Suprapubic skin (tissue), 4 donors: ENCODE data around the gene ACSL1. TPM values are rescaled to one million over a fixed set of nuclear protein-coding genes. Genes with fewer than 3 reads are reported as not detected.

ENCODE experiments used
- DNase-seq, 2 donors: peaks; one replicate each; pipeline ENCODE4 v3.0.0-alpha.2; 2019; ENCODE audit warnings: low spot score in 2 of 2
- H3K27ac ChIP-seq: fragments of 200-600 bp; sonication (generic); one replicate; pipeline ENCODE4 v1.5.1; 2019
- H3K27me3 ChIP-seq: fragments of 200-600 bp; sonication (generic); one replicate; pipeline ENCODE4 v1.5.1; 2019
- H3K36me3 ChIP-seq: fragments of 200-600 bp; sonication (generic); one replicate; pipeline ENCODE4 v1.5.1; 2019
- H3K4me1 ChIP-seq: fragments of 200-600 bp; sonication (generic); one replicate; pipeline ENCODE4 v1.5.1; 2019
- H3K4me3 ChIP-seq: fragments of 200-600 bp; sonication (generic); one replicate; pipeline ENCODE4 v1.5.1; 2019; ENCODE audit warnings: mild to moderate bottlenecking
- H3K9me3 ChIP-seq: fragments of 200-600 bp; sonication (generic); one replicate; pipeline ENCODE4 v1.5.1; 2019
- EP300 ChIP-seq: sonication (generic); formaldehyde crosslinking; IDR thresholded peaks from one replicate; pipeline ENCODE4 v1.6.1; 2017; ENCODE audit warnings: antibody characterized with exemption
- POLR2A ChIP-seq, 2 donors: fragments of 450-650 bp; IDR thresholded peaks; one replicate each; pipeline ENCODE4 v1.6.1; 2017; ENCODE audit warnings: antibody characterized with exemption in 2 of 2, mild to moderate bottlenecking in 2 of 2, moderate library complexity in 2 of 2
- POLR2AphosphoS5 ChIP-seq, 3 donors: sonication (generic); formaldehyde crosslinking; IDR thresholded peaks; one replicate each; pipeline ENCODE4 v1.6.1; 2017; ENCODE audit warnings: antibody characterized with exemption in 3 of 3
- WGBS: methylation state at CpG from one replicate; pipeline ENCODE4 v1.1.5; 2018; 5-methylcytosine and 5-hydroxymethylcytosine counted together
- total RNA-seq, 4 donors: library from RNA; depleted of rRNA; stranded (reverse); fragments of >200 nt; gene quantifications; one replicate each; pipeline ENCODE4 v1.1.0, GENCODE V29; 2016
- TF ChIP-seq, protein P1 (sequence below), 2 donors: fragments of 200-600 bp in 1 of 2; fragments of 450-650 bp in 1 of 2; sonication (generic) in 1 of 2; IDR thresholded peaks; one replicate each; pipeline ENCODE4 v1.5.1; 2016 to 2019; ENCODE audit warnings: antibody characterized with exemption in 2 of 2, mild to moderate bottlenecking in 1 of 2, moderate library complexity in 1 of 2

Gene ACSL1
- total RNA-seq, 4 donors from 2014 or later: 236 to 420 (median 277) TPM

DNA sequence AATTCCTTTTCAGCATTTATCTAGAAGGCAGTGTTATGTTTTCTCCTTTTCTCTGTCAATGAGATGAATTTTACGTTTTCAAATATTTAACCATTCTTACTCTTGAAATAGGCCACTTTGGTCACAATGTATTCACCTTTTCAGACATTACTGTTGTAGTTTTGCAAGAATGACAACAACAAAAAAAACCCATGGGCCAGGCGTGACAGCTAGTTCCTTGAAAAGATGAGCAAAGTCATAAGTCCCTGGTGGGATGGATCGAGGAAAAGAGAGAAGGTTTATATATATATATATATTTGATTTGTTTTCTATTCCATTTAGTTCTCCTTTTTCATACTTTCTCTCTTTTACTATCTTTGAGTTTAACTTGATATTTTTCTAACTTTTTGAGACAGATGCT lies 38.1 kb upstream of the ACSL1 start:
- Histone ChIP-seq H3K4me3 (no peak overlapping the region), H3K36me3 (no peaks in the 10 kb centered on the region), H3K4me1 (no peaks in the 10 kb centered on the region), H3K27me3 (no peaks in the 10 kb centered on the region), H3K27ac (no peak overlapping the region), H3K9me3 (no peaks in the 10 kb centered on the region)
- TF ChIP-seq, protein P1, sequence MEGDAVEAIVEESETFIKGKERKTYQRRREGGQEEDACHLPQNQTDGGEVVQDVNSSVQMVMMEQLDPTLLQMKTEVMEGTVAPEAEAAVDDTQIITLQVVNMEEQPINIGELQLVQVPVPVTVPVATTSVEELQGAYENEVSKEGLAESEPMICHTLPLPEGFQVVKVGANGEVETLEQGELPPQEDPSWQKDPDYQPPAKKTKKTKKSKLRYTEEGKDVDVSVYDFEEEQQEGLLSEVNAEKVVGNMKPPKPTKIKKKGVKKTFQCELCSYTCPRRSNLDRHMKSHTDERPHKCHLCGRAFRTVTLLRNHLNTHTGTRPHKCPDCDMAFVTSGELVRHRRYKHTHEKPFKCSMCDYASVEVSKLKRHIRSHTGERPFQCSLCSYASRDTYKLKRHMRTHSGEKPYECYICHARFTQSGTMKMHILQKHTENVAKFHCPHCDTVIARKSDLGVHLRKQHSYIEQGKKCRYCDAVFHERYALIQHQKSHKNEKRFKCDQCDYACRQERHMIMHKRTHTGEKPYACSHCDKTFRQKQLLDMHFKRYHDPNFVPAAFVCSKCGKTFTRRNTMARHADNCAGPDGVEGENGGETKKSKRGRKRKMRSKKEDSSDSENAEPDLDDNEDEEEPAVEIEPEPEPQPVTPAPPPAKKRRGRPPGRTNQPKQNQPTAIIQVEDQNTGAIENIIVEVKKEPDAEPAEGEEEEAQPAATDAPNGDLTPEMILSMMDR (IDR thresholded peaks at IDR 0.05): no peak
- no peak for TF ChIP-seq POLR2AphosphoS5 (IDR thresholded peaks at IDR 0.05)
- no peak for TF ChIP-seq POLR2A (IDR thresholded peaks at IDR 0.05)
- TF ChIP-seq EP300: no peak
- no peak for DNase-seq
- 61% methylated on average over 3 of the region's 3 CpGs for WGBS

DNA sequence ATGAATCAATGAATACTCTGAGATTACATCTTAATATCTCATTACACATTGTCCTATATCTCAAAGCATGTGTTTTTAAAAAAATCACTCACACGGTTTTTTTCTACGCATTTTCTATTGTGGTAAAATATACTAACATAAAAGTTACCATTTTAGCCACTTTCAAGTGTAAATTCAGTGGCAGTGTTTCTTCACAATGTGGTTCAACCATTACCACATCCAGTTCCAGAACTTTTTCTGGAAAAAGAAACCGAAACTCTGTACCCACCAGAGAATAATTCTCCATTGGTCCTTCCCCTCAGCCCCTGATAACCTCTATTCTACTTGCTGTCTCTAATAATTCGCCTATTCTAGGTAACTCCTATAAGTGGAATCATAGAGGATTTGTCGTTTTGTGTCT lies 35.3 kb upstream of the ACSL1 start:
- no peak overlapping the region for H3K27ac ChIP-seq
- H3K9me3 ChIP-seq: no peaks in the 10 kb centered on the region

DNA sequence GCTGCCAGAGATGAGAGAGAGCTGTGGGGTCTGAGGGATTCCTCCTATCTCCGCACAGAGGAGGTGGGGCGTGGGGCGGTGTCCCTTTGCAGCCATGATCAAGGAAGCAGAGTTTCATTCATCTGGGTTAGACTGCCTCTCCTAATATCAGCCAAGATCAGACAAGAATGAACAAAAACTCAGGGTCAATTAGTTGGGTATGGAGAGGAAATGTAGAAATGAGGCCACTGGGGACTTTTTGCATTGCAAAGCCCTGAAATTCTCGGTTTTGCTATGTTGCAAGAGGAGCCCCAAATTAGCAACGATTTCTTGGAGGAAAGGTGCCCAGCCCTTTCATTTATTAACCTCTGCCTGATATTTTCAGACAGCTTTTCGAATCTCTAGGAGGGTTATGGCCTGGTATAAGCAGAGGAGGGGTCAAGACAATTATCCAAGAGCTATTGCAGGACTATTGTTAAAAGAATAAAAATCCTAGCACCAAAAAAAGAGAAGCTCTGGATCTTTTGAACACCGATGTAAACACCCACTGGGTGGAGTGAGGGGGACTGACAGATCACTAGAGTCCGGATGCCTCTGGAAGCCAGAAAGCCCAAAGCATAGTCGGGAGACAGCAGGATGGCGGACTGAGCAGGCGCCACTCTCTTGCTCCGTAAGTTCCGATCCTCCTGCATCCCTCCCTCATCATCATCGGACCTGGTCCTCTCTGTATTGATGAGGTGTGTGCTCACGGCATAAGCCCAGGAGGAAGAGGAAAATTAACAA lies 34.4 kb upstream of the ACSL1 start:
- DNase-seq: no peak
- Histone ChIP-seq H3K4me3 (no peak overlapping the region), H3K4me1 (no peaks in the 10 kb centered on the region), H3K36me3 (no peaks in the 10 kb centered on the region), H3K27ac (no peak overlapping the region), H3K27me3 (no peaks in the 10 kb centered on the region), H3K9me3 (no peaks in the 10 kb centered on the region)
- WGBS: 83% methylated on average over 15 of the region's 15 CpGs
- TF ChIP-seq, protein P1 (IDR thresholded peaks at IDR 0.05): no peak
- no peak for TF ChIP-seq POLR2AphosphoS5 (IDR thresholded peaks at IDR 0.05)
- TF ChIP-seq EP300: no peak

More for the DNA sequence above, 35.3 kb upstream of the ACSL1 start:
- H3K4me3 ChIP-seq: no peak overlapping the region
- no peaks in the 10 kb centered on the region for H3K27me3 ChIP-seq
- DNase-seq: no peak
- H3K36me3 ChIP-seq: no peaks in the 10 kb centered on the region
- H3K4me1 ChIP-seq: no peaks in the 10 kb centered on the region
- WGBS: 77% methylated on average over 5 of the region's 5 CpGs
- TF ChIP-seq, protein P1 (IDR thresholded peaks at IDR 0.05): no peak
- TF ChIP-seq POLR2A (IDR thresholded peaks at IDR 0.05): no peak
- no peak for TF ChIP-seq EP300
- no peak for TF ChIP-seq POLR2AphosphoS5 (IDR thresholded peaks at IDR 0.05)

DNA sequence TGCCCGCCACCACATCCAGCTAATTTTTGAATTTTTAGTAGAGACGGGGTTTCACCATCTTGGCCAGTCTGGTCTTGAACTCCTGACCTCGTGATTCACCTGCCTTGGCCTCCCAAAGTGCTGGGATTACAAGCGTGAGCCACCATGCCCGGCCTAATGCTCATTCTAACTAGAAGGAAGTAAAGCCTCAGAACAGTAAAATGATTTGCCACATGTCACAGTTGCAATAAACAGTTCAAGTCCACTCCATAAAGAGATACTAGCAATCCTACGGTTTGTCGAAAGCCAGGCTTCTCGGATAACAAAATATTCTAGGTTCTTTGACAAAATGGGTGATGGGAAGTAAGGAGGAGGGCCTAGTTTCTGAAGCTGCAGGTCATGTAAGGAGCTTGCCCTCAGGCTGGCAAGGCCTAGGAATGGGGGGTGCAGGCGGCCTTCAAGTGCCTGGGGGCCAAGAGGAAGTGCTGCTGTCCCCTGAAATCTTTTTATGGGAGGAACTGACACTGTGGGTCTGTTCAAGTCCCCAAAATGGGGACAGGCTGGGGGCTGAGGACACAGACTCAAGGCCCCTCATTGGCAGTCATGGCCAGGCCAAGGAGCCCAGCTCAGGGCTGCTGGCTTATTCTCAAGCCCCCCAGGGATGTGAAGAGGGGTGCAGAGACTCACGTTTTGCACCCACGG lies 31.8 kb upstream of the ACSL1 start:
- no peak for DNase-seq
- Histone ChIP-seq H3K4me3 (no peak overlapping the region), H3K27me3 (no peaks in the 10 kb centered on the region), H3K9me3 (no peaks in the 10 kb centered on the region), H3K4me1 (no peaks in the 10 kb centered on the region), H3K36me3 (no peaks in the 10 kb centered on the region), H3K27ac (no peak overlapping the region)
- TF ChIP-seq EP300: no peak
- no peak for TF ChIP-seq POLR2A (IDR thresholded peaks at IDR 0.05)
- TF ChIP-seq POLR2AphosphoS5 (IDR thresholded peaks at IDR 0.05): no peak
- TF ChIP-seq, protein P1 (IDR thresholded peaks at IDR 0.05): no peak
- WGBS: 77% methylated on average over 10 of the region's 11 CpGs

DNA sequence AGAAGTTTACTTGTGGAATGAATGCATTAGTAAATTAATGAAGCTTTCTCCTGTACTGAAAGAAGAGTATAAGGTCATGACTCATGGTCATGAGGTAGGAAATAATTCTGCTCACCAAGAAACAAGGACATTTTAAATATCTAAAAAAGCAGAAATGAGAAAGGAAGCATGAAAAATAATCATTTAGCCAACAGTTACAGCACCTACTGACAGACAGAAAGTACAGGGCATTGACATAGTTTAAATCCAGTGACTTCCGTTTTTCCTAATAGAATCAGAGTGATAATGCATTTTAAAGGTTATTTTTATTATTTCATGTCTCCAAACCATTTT lies 30.5 kb upstream of the ACSL1 start:
- Histone ChIP-seq H3K36me3 (no peaks in the 10 kb centered on the region), H3K4me1 (no peaks in the 10 kb centered on the region), H3K27me3 (no peaks in the 10 kb centered on the region), H3K27ac (no peak overlapping the region), H3K4me3 (no peak overlapping the region), H3K9me3 (no peaks in the 10 kb centered on the region)
- 74% methylated on average over 1 of the region's 1 CpG for WGBS
- no peak for DNase-seq
- TF ChIP-seq, protein P1 (IDR thresholded peaks at IDR 0.05): no peak
- TF ChIP-seq POLR2AphosphoS5 (IDR thresholded peaks at IDR 0.05): no peak
- TF ChIP-seq EP300: no peak
- TF ChIP-seq POLR2A (IDR thresholded peaks at IDR 0.05): no peak
